GM12873 (cell line): ENCODE results near the gene ZNRF3.

Experiments used
- CTCF ChIP-seq: IDR thresholded peaks from 2 replicates; pipeline ENCODE4 v1.5.1; 2012; ENCODE audit warnings: low read depth, mild to moderate bottlenecking, moderate library complexity, low read length, control low read depth; ENCODE audit not compliant: insufficient read depth; ENCODE audit errors: missing control alignments

Gene ZNRF3

GRCh38 chr22:28994522-28994921 is 111.2 kb downstream of the ZNRF3 start:
- no peak for TF ChIP-seq CTCF

- no peak for TF ChIP-seq CTCF
These were observed 112.2 kb downstream of the ZNRF3 start for GRCh38 chr22:28995551-28995950.

GRCh38 chr22:28997342-28997741 is 114.0 kb downstream of the ZNRF3 start:
- no peak for TF ChIP-seq CTCF

GRCh38 chr22:28998681-28999080 is 115.3 kb downstream of the ZNRF3 start:
- TF ChIP-seq CTCF = no peak

- no peak for TF ChIP-seq CTCF
These were observed 116.1 kb downstream of the ZNRF3 start for GRCh38 chr22:28999510-28999909.

- no peak for TF ChIP-seq CTCF
These were observed 116.7 kb downstream of the ZNRF3 start for GRCh38 chr22:28999919-29000556.

- TF ChIP-seq CTCF = no peak
These were observed 117.3 kb downstream of the ZNRF3 start for GRCh38 chr22:29000641-29001040.

- TF ChIP-seq CTCF = no peak
These were observed 119.2 kb downstream of the ZNRF3 start for GRCh38 chr22:29002603-29003002.
